PC-9 (cell line): ENCODE measurements around the gene C1orf87. TPM values are rescaled to one million over a fixed set of nuclear protein-coding genes. Genes with fewer than 3 reads are reported as not detected.

ENCODE experiments used
- BruUV-seq: library from RNA; stranded (reverse); fragments of 400-500 nt; replicated peaks from 2 replicates; lab custom pipeline; 2021; lab: Mats Ljungman, UMichigan
- CTCF ChIA-PET: fragments of 300-600 bp; sonication (Branson Sonifier 250); formaldehyde crosslinking; loops from one replicate; lab custom pipeline; 2022; ENCODE audit warnings: antibody characterized with exemption; lab: Charles Lee
- POLR2A ChIA-PET: fragments of 300-600 bp; sonication (Branson Sonifier 250); formaldehyde crosslinking; loops from one replicate; lab custom pipeline; 2022; ENCODE audit warnings: antibody characterized with exemption; ENCODE audit not compliant: unreplicated experiment; lab: Charles Lee
- DNase-seq, 2 experiments: peaks; one replicate each; pipeline versions ENCODE4 v3.0.0 to v3.0.0-alpha.2; 2015 to 2022; ENCODE audit warnings: mixed read lengths in 1 of 2
- H2AFZ ChIP-seq: fragments of 200-600 bp; sonication (generic); 2 replicates; pipeline ENCODE4 v1.8.1; 2017; ENCODE audit warnings: antibody characterized with exemption
- H3F3A ChIP-seq: fragments of 200-600 bp; sonication (generic); 2 replicates; pipeline ENCODE4 v1.8.1; 2017; ENCODE audit warnings: antibody characterized with exemption, mild to moderate bottlenecking, low read depth; ENCODE audit not compliant: insufficient read depth
- H3K27ac ChIP-seq: fragments of 200-600 bp; sonication (generic); 2 replicates; pipeline ENCODE4 v1.6.1; 2016; ENCODE audit warnings: mixed run types
- H3K27me3 ChIP-seq: fragments of 200-600 bp; sonication (generic); 2 replicates; pipeline ENCODE4 v1.6.1; 2016; ENCODE audit warnings: low read depth, mixed run types; ENCODE audit not compliant: insufficient read depth
- H3K36me3 ChIP-seq: fragments of 200-600 bp; sonication (generic); 2 replicates; pipeline ENCODE4 v1.6.1; 2016; ENCODE audit warnings: low read depth, mixed run types
- H3K4me1 ChIP-seq: fragments of 200-600 bp; sonication (generic); replicated peaks from 2 replicates; pipeline ENCODE4 v1.6.1; 2016; ENCODE audit warnings: mixed run types; ENCODE audit not compliant: insufficient read depth
- H3K4me2 ChIP-seq: fragments of 200-600 bp; sonication (generic); 2 replicates; pipeline ENCODE4 v1.6.1; 2017; ENCODE audit warnings: mixed run types
- H3K4me3 ChIP-seq: fragments of 200-600 bp; sonication (generic); 2 replicates; pipeline ENCODE4 v1.6.1; 2016; ENCODE audit warnings: mixed run types
- H3K79me2 ChIP-seq: fragments of 200-600 bp; sonication (generic); 2 replicates; pipeline ENCODE4 v1.6.1; 2017; ENCODE audit warnings: low read depth, mixed run types
- H3K9me2 ChIP-seq: fragments of 200-600 bp; sonication (generic); 2 replicates; pipeline ENCODE4 v1.8.1; 2017; ENCODE audit warnings: mild to moderate bottlenecking; ENCODE audit not compliant: insufficient read depth
- H3K9me3 ChIP-seq: fragments of 200-600 bp; sonication (generic); 2 replicates; pipeline ENCODE4 v1.8.1; 2016; ENCODE audit warnings: low read depth; ENCODE audit not compliant: insufficient read depth
- H4K20me1 ChIP-seq: fragments of 200-600 bp; sonication (generic); 2 replicates; pipeline ENCODE4 v1.8.1; 2017; ENCODE audit not compliant: insufficient read depth
- CTCF ChIP-seq: fragments of 200-600 bp; sonication (generic); conservative IDR thresholded peaks from 2 replicates; pipeline ENCODE4 v1.6.1; 2017; ENCODE audit warnings: mixed run types, antibody characterized with exemption, mild to moderate bottlenecking, moderate library complexity
- EZH2 ChIP-seq: fragments of 200-600 bp; sonication (generic); IDR thresholded peaks from 2 replicates; pipeline ENCODE4 v1.8.0; 2017; ENCODE audit warnings: antibody characterized with exemption, low read depth
- intact Hi-C: fragments of 100-400 bp; cut with micrococcal nuclease; formaldehyde crosslinking; loops from one replicate; pipeline ENCODE4 v1.10.0; 2022; ENCODE audit not compliant: unreplicated experiment
- total RNA-seq: library from RNA; stranded (reverse); gene quantifications from 2 replicates; pipeline ENCODE4 v1.2.3, GENCODE V29; 2021

Gene C1orf87
- total RNA-seq, 1 experiment from 2014 or later: not detected

GRCh38 chr1:59985911-59986515, 87.6 kb downstream of the C1orf87 start:
- no peaks in the 10 kb centered on the region for H3K9me2 ChIP-seq
- no peak overlapping the region for H3K4me3 ChIP-seq
- no peak for TF ChIP-seq CTCF
- no peak for TF ChIP-seq EZH2
- H2AFZ ChIP-seq: peak overlapping the region; percentile 33; the same call in 1 of the 2 replicates
- CTCF ChIA-PET: no interaction called here
- no peaks in the 10 kb centered on the region for H3K4me1 ChIP-seq
- no peaks in the 10 kb centered on the region for H3K36me3 ChIP-seq
- no peak for DNase-seq
- POLR2A ChIA-PET: no interaction called here
- no peaks in the 10 kb centered on the region for H3F3A ChIP-seq
- no TSS peak for BruUV-seq
- no peak overlapping the region for H3K27ac ChIP-seq
- intact Hi-C loops: no loop called here
- no peaks in the 10 kb centered on the region for H3K9me3 ChIP-seq
- H3K4me2 ChIP-seq: no peak overlapping the region
- no peaks in the 10 kb centered on the region for H3K27me3 ChIP-seq
- no peaks in the 10 kb centered on the region for H4K20me1 ChIP-seq
- H3K79me2 ChIP-seq: no peaks in the 10 kb centered on the region

- H3F3A ChIP-seq: no peaks in the 10 kb centered on the region
- BruUV-seq: no TSS peak
- ChIA-PET POLR2A (no interaction called here), CTCF (no interaction called here)
- TF ChIP-seq CTCF: no peak
- TF ChIP-seq EZH2: no peak
- no peaks in the 10 kb centered on the region for H3K9me3 ChIP-seq
- no peak overlapping the region for H3K4me3 ChIP-seq
- H3K36me3 ChIP-seq: no peaks in the 10 kb centered on the region
- H3K4me1 ChIP-seq: no peaks in the 10 kb centered on the region
- no peaks in the 10 kb centered on the region for H4K20me1 ChIP-seq
- intact Hi-C loops: loop anchor here (10.0 kb wide), 4 partner anchors 305 to 1355 kb away; no protein-coding TSS in a partner anchor
- no peaks in the 10 kb centered on the region for H3K79me2 ChIP-seq
- H3K27ac ChIP-seq: no peak overlapping the region
- H2AFZ ChIP-seq: no peak overlapping the region
- DNase-seq: no peak
- no peak overlapping the region for H3K4me2 ChIP-seq
- no peaks in the 10 kb centered on the region for H3K27me3 ChIP-seq
- no peaks in the 10 kb centered on the region for H3K9me2 ChIP-seq
These were observed 93.9 kb downstream of the C1orf87 start for GRCh38 chr1:59979666-59980065.

- POLR2A ChIA-PET: no interaction called here
- intact Hi-C loops: loop anchor here (10.0 kb wide), 4 partner anchors 306 to 1356 kb away; no protein-coding TSS in a partner anchor
- no TSS peak for BruUV-seq
- Histone ChIP-seq H3K79me2 (no peaks in the 10 kb centered on the region), H3K4me3 (no peak overlapping the region), H2AFZ (no peak overlapping the region), H3K27ac (no peak overlapping the region), H3K4me2 (no peak overlapping the region), H4K20me1 (no peaks in the 10 kb centered on the region), H3K9me3 (no peaks in the 10 kb centered on the region), H3K4me1 (no peaks in the 10 kb centered on the region), H3K9me2 (no peaks in the 10 kb centered on the region), H3K36me3 (no peaks in the 10 kb centered on the region), H3K27me3 (no peaks in the 10 kb centered on the region), H3F3A (no peaks in the 10 kb centered on the region)
- TF ChIP-seq CTCF (no peak), EZH2 (no peak)
- CTCF ChIA-PET: interaction anchor here (0.5 kb wide), 1 partner anchor 1581 kb away, joined by 3 read pairs; no protein-coding TSS in a partner anchor
- DNase-seq: no peak
These were observed 95.1 kb downstream of the C1orf87 start for GRCh38 chr1:59978511-59978910.
